Mucosa of descending colon (tissue), 3 donors: Measurements from ENCODE around the gene GOPC. TPM values are rescaled to one million over a fixed set of nuclear protein-coding genes. Genes with fewer than 3 reads are reported as not detected.

Experiments used
- ATAC-seq: fragments of 200-7000 bp; cut with Tn5 transposase; one replicate; pipeline ENCODE4 v1.9.1; 2020; ENCODE audit warnings: mild to moderate bottlenecking, moderate library complexity
- DNase-seq, 3 donors: peaks; one replicate each; pipeline ENCODE4 v3.0.0-alpha.2; 2020
- H3K36me3 ChIP-seq: fragments of 200-600 bp; one replicate; pipeline ENCODE4 v1.8.0; 2021; ENCODE audit warnings: low read depth, mild to moderate bottlenecking
- H3K4me1 ChIP-seq: fragments of 200-600 bp; one replicate; pipeline ENCODE4 v1.8.0; 2021; ENCODE audit warnings: low read depth, mild to moderate bottlenecking
- H3K4me3 ChIP-seq: fragments of 200-600 bp; one replicate; pipeline ENCODE4 v1.8.0; 2021; ENCODE audit warnings: mild to moderate bottlenecking
- H3K9me3 ChIP-seq: fragments of 200-600 bp; one replicate; pipeline ENCODE4 v1.8.0; 2021; ENCODE audit warnings: mild to moderate bottlenecking
- CTCF ChIP-seq: fragments of 200-600 bp; IDR thresholded peaks from one replicate; pipeline ENCODE4 v1.8.0; 2022; ENCODE audit warnings: antibody characterized with exemption, mild to moderate bottlenecking
- intact Hi-C, 2 donors: fragments of 100-400 bp; cut with DNase I in 1 of 2; cut with micrococcal nuclease in 1 of 2; formaldehyde crosslinking; loops; one replicate each; pipeline versions ENCODE4 v1.11.0 to v1.11.1; 2022; cut with DNase I, micrococcal nuclease
- total RNA-seq, 3 donors: library from RNA; stranded (reverse); fragmentation: NEBNext Ultra II Directional in 2 of 3; extraction: Animal tissue kit (Norgen Biotek cat#: 25700) in 2 of 3; gene quantifications; one replicate each; pipeline versions ENCODE4 v1.2.1 to v1.2.4, GENCODE V29; 2021 to 2023
- donor health status: DM: no; HTN: no; CAD: no; lungs with moderate emphysema.
- donor health status: DM: no; HTN: no; CAD: no.
- donor health status: DM: no; HTN: yes; CAD: no.

GOPC gene
- total RNA-seq, 3 donors from 2014 or later = 22.7 to 31.4 (median 26.3) TPM

GRCh38 chr6:117573006-117573680 is 29.2 kb downstream of the GOPC start:
- DNase-seq (no peak), ATAC-seq (no peak)
- no peaks in the 10 kb centered on the region for H3K4me1 ChIP-seq
- H3K36me3 ChIP-seq = no peaks in the 10 kb centered on the region
- no peak overlapping the region for H3K4me3 ChIP-seq
- TF ChIP-seq CTCF = no peak
- intact Hi-C loops = no loop called here
- H3K9me3 ChIP-seq = no peaks in the 10 kb centered on the region

- Histone ChIP-seq H3K9me3 (no peaks in the 10 kb centered on the region), H3K36me3 (no peaks in the 10 kb centered on the region), H3K4me3 (no peak overlapping the region), H3K4me1 (no peaks in the 10 kb centered on the region)
- DNase-seq = no peak
- no peak for ATAC-seq
- intact Hi-C loops = no loop called here
- no peak for TF ChIP-seq CTCF
Measured at GRCh38 chr6:117568831-117569410, 33.4 kb downstream of the GOPC start.

GRCh38 chr6:117568247-117568646 is 34.1 kb downstream of the GOPC start:
- no peaks in the 10 kb centered on the region for H3K36me3 ChIP-seq
- DNase-seq (no peak), ATAC-seq (no peak)
- H3K9me3 ChIP-seq = no peaks in the 10 kb centered on the region
- intact Hi-C loops = no loop called here
- H3K4me1 ChIP-seq = no peaks in the 10 kb centered on the region
- no peak for TF ChIP-seq CTCF
- no peak overlapping the region for H3K4me3 ChIP-seq

- TF ChIP-seq CTCF = no peak
- no peak for DNase-seq
- no peak overlapping the region for H3K4me3 ChIP-seq
- intact Hi-C loops = no loop called here
- no peaks in the 10 kb centered on the region for H3K4me1 ChIP-seq
- no peaks in the 10 kb centered on the region for H3K9me3 ChIP-seq
- ATAC-seq = no peak
- H3K36me3 ChIP-seq = no peaks in the 10 kb centered on the region
Measured at GRCh38 chr6:117564681-117565080, 37.6 kb downstream of the GOPC start.

GRCh38 chr6:117561128-117561527 is 41.2 kb downstream of the GOPC start:
- H3K36me3 ChIP-seq = no peaks in the 10 kb centered on the region
- ATAC-seq = no peak
- H3K4me1 ChIP-seq = no peaks in the 10 kb centered on the region
- H3K4me3 ChIP-seq = no peak overlapping the region
- intact Hi-C loops = no loop called here
- TF ChIP-seq CTCF = no peak
- no peak for DNase-seq
- H3K9me3 ChIP-seq = no peaks in the 10 kb centered on the region
